ENCODE data around the gene LRSAM1. TPM values are rescaled to one million over a fixed set of nuclear protein-coding genes. Genes with fewer than 3 reads are reported as not detected.

LRSAM1 gene
- total and polyA plus RNA-seq, 12 donors = 6.8 to 74.8 (median 29.3) TPM

DNA sequence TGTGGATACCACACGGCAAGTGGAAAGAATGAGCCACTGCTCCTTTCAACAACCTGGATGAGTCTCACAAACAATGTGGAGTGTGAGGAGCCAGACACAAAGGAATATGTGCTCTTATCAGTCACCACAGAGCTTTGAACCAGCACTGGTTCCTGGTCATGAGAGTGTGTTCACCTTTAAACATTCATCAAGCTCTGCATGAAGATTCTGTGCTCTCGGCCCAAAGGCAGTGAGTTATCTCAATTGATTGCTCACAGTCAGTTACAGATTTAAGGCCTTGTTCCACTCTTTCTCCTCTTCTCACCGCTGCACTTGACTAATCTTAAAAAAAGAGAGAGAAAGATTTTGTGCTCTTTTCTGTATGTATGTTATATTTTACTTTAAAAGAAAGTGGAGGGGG, 19.4 kb downstream of the LRSAM1 start:
- no peak for DNase-seq
- Histone ChIP-seq H3K27me3 (no peaks in the 10 kb centered on the region), H3K27ac (no peak overlapping the region), H3K9me3 (replicated peaks in 1 of 3) (no peaks in the 10 kb centered on the region), H3K36me3 (replicated peaks in 1 of 2) (peaks cover 0 to 39% of the 10 kb centered on the region in 2 donors), H3K4me3 (no peak overlapping the region), H3K4me1 (replicated peaks in 1 of 2) (no peaks in the 10 kb centered on the region)
- 89 to 95% (median 93%) methylated on average over 3 of the region's 3 CpGs for WGBS, 4 donors
- TF ChIP-seq, protein P1, sequence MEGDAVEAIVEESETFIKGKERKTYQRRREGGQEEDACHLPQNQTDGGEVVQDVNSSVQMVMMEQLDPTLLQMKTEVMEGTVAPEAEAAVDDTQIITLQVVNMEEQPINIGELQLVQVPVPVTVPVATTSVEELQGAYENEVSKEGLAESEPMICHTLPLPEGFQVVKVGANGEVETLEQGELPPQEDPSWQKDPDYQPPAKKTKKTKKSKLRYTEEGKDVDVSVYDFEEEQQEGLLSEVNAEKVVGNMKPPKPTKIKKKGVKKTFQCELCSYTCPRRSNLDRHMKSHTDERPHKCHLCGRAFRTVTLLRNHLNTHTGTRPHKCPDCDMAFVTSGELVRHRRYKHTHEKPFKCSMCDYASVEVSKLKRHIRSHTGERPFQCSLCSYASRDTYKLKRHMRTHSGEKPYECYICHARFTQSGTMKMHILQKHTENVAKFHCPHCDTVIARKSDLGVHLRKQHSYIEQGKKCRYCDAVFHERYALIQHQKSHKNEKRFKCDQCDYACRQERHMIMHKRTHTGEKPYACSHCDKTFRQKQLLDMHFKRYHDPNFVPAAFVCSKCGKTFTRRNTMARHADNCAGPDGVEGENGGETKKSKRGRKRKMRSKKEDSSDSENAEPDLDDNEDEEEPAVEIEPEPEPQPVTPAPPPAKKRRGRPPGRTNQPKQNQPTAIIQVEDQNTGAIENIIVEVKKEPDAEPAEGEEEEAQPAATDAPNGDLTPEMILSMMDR (IDR thresholded peaks at IDR 0.05) = no peak
- no peak for TF ChIP-seq POLR2A (IDR thresholded peaks at IDR 0.05)
- intact Hi-C loops (cut with DNase I) = no loop called here

DNA sequence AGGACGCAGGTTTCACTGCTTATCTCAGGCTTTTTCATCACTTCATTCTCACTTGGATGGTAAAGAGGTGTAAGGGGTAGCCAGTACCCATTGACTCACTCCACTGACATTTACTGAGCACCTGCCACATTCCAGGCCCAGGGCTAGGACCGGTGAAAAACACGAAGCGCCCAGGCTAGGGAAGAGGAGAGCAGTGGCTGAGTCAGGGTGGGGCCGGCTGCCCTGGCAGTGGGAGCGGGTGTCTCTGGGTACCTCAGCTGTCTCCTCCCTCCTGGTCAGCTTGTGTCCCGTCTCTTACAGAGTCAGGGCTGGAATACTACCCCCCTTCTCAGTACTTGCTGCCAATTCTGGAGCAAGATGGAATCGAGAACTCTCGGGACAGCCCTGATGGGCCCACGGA, 22.2 kb downstream of the LRSAM1 start:
- intact Hi-C loops (cut with DNase I) = no loop called here
- Histone ChIP-seq H3K36me3 (replicated peaks in 1 of 2) (peaks cover 0 to 34% of the 10 kb centered on the region in 2 donors), H3K4me1 (replicated peaks in 1 of 2) (no peaks in the 10 kb centered on the region), H3K9me3 (replicated peaks in 1 of 3) (no peaks in the 10 kb centered on the region), H3K4me3 (no peak overlapping the region), H3K27ac (no peak overlapping the region), H3K27me3 (no peaks in the 10 kb centered on the region)
- DNase-seq = no peak
- no peak for TF ChIP-seq POLR2A (IDR thresholded peaks at IDR 0.05)
- TF ChIP-seq, protein P1 (IDR thresholded peaks at IDR 0.05) = no peak
- 90 to 94% (median 92%) methylated on average over 6 to 10 of the region's 10 CpGs for WGBS, 4 donors

DNA sequence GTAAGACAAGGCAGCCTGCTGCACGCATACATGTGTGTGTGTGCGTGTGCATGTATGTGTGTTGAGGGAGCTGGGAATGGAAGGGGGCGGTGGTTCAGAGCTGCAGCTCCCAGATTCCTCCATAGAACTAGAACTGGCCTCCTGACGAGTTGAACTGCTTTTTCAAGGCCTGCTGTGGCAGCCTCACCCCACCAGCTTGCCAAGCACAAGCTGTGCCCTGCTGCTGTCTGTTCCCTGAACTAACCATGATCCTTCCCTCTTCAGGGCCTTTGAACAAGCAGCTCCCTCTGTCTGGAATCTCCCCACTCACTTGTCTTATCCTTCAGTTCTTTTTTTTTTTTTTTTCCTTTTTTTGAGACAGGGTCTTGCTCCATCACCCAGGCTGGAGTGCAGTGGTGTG, 22.6 kb downstream of the LRSAM1 start:
- H3K4me3 ChIP-seq = no peak overlapping the region
- H3K27me3 ChIP-seq = no peaks in the 10 kb centered on the region
- intact Hi-C loops (cut with DNase I) = no loop called here
- no peaks in the 10 kb centered on the region for H3K9me3 ChIP-seq (replicated peaks in 1 of 3)
- TF ChIP-seq, protein P1 (IDR thresholded peaks at IDR 0.05) = no peak
- TF ChIP-seq POLR2A (IDR thresholded peaks at IDR 0.05) = no peak
- H3K36me3 ChIP-seq (replicated peaks in 1 of 2) = peaks cover 0 to 34% of the 10 kb centered on the region in 2 donors
- H3K4me1 ChIP-seq (replicated peaks in 1 of 2) = no peaks in the 10 kb centered on the region
- WGBS, 4 donors = 76 to 91% (median 85%) methylated on average over 4 of the region's 4 CpGs
- no peak for DNase-seq
- no peak overlapping the region for H3K27ac ChIP-seq

DNA sequence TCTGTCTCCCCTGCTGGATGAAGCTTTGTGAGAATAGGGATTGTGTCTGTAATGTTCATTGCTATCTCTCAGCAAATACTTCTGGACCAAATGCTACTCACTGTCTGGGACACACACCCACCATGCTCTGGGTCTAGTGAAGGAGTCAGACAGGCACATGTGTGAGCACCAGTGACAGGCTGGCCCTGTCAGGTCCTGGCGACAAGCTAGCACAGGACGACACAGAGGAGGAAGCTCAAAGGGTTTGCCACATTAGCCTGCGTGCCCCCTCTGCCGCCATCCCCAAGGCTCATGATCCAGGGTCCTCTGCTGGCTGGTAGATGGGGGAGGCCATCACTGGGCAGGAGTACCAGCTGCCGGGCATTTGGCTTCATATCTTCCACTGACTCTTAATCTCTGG, 23.3 kb downstream of the LRSAM1 start:
- TF ChIP-seq POLR2A (IDR thresholded peaks at IDR 0.05) = no peak
- TF ChIP-seq, protein P1 (IDR thresholded peaks at IDR 0.05) = no peak
- Histone ChIP-seq H3K36me3 (replicated peaks in 1 of 2) (peaks cover 0 to 40% of the 10 kb centered on the region in 2 donors), H3K27me3 (no peaks in the 10 kb centered on the region), H3K4me3 (no peak overlapping the region), H3K27ac (no peak overlapping the region), H3K9me3 (replicated peaks in 1 of 3) (no peaks in the 10 kb centered on the region), H3K4me1 (replicated peaks in 1 of 2) (no peaks in the 10 kb centered on the region)
- intact Hi-C loops (cut with DNase I) = no loop called here
- DNase-seq = no peak
- WGBS, 4 donors = 93 to 100% (median 95%) methylated on average over 3 to 5 of the region's 5 CpGs

All from adrenal gland (tissue), 12 donors.